IPS-20b (cell line): ENCODE measurements around the gene ZNF236.

ENCODE experiments used
- H3K27ac ChIP-seq: one replicate; pipeline ENCODE4 v1.5.1; 2013; ENCODE audit warnings: low read length
- H3K27me3 ChIP-seq: 2 replicates; pipeline ENCODE4 v1.6.1; 2013; ENCODE audit warnings: mild to moderate bottlenecking, low read length, inconsistent platforms; ENCODE audit not compliant: insufficient read depth
- H3K36me3 ChIP-seq: 2 replicates; pipeline ENCODE4 v1.6.1; 2013; ENCODE audit warnings: low read depth, mild to moderate bottlenecking, inconsistent platforms, low read length, moderate library complexity; ENCODE audit not compliant: insufficient read depth
- H3K4me1 ChIP-seq: 2 replicates; pipeline ENCODE4 v1.6.1; 2013; ENCODE audit warnings: mild to moderate bottlenecking, control low read depth, inconsistent platforms, low read length, moderate library complexity; ENCODE audit not compliant: insufficient read depth
- H3K4me3 ChIP-seq: 2 replicates; pipeline ENCODE4 v1.5.1; 2013; ENCODE audit warnings: mild to moderate bottlenecking, low read length, inconsistent platforms
- H3K9ac ChIP-seq: 2 replicates; pipeline ENCODE4 v1.6.1; 2013; ENCODE audit warnings: low read depth, mild to moderate bottlenecking, inconsistent platforms, low read length, moderate library complexity
- H3K9me3 ChIP-seq: 2 replicates; pipeline ENCODE4 v1.6.1; 2013; ENCODE audit warnings: mild to moderate bottlenecking, low read depth, low read length, inconsistent platforms; ENCODE audit not compliant: insufficient read depth

Gene ZNF236

DNA sequence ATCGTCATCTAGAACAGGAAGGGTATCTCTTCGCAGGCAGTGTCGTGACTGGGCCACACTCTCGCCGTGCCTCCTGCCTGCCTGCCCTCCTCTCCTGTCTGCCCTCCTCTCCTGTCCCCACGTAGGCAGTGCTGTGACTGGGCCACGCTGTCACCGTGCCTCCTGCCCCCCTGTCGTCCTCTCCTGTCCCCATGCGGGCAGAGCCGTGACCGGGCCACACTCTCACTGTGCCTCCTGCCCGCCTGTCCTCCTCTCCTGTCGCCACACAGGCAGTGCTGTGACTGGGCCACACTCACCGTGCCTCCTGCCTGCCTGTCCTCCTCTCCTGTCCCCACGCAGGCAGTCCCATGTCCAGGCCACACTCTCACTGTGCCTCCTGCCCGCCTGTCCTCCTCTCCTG lies 51.4 kb downstream of the ZNF236 start:
- H3K9ac ChIP-seq, result no peak overlapping the region
- no peak overlapping the region for H3K27ac ChIP-seq
- H3K4me1 ChIP-seq, result no peaks in the 10 kb centered on the region
- H3K27me3 ChIP-seq, result no peaks in the 10 kb centered on the region
- H3K9me3 ChIP-seq, result no peaks in the 10 kb centered on the region
- peaks cover 39% of the 10 kb centered on the region for H3K36me3 ChIP-seq
- H3K4me3 ChIP-seq, result no peak overlapping the region

- H3K4me1 ChIP-seq, result no peaks in the 10 kb centered on the region
- H3K27ac ChIP-seq, result no peak overlapping the region
- peaks cover 34% of the 10 kb centered on the region for H3K36me3 ChIP-seq
- H3K4me3 ChIP-seq, result no peak overlapping the region
- no peak overlapping the region for H3K9ac ChIP-seq
- no peaks in the 10 kb centered on the region for H3K27me3 ChIP-seq
- H3K9me3 ChIP-seq, result no peaks in the 10 kb centered on the region
Observed at GRCh38 chr18:76874642-76875389, 52.5 kb downstream of the ZNF236 start.

DNA sequence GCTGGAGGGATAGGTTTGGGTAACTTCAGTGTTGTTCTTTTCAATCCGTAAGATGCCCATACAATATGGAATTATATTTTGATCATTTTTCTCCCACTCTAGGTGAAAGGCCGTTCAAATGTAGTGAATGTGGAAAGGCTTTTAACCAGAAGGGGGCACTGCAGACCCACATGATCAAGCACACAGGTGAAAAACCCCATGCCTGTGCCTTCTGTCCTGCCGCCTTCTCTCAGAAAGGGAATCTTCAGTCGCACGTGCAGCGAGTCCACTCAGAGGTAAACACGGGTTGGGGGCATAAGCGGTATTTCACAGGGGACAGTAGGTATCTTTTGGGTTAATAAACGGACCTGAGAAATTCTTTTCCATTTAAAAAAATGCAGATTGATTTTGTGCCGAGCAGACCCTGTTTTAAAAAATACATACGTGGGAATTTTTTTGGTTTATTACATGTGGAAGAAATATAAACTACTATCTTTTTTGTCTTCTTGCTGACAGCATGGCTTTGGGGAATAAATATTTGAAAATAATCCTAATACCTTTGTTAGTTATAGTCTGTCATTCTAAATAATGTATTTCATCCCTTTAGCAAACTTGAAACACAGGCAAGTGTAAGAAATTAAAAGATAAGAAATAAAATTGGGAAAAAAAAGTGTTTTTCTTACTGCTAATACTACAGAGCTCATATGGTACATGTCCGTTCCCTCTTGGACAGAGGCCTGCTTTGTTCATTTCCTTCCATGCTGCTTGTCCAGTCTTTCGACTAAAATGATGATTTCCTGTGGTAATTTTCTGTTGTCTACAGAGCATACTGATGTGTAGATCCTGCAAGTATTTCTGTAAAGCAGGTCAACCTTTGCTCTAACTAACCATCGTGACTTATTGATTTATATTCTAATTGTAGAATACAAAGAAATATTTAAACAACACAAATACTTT lies 53.3 kb downstream of the ZNF236 start:
- peaks cover 38% of the 10 kb centered on the region for H3K36me3 ChIP-seq
- H3K27me3 ChIP-seq, result no peaks in the 10 kb centered on the region
- no peak overlapping the region for H3K9ac ChIP-seq
- no peak overlapping the region for H3K27ac ChIP-seq
- H3K4me3 ChIP-seq, result no peak overlapping the region
- H3K9me3 ChIP-seq, result no peaks in the 10 kb centered on the region
- no peaks in the 10 kb centered on the region for H3K4me1 ChIP-seq

DNA sequence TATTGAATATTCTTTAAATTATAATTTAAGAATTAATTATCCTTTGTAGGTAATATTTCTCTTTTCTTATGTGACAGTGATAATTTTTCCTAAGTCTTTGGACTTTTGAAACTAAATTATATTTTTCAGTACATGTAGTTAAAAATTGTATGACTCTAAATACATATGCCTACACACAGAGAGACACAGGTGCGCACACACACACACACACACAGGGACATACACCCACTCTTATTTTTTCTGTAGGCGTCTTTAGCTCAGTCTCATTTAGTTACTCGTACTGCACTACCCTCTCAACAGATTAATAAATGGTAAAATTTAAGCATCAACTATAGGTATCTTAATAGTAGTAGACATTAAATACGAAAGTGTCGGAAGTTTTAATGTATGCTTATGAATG lies 56.1 kb downstream of the ZNF236 start:
- H3K4me3 ChIP-seq, result no peak overlapping the region
- H3K9ac ChIP-seq, result no peak overlapping the region
- H3K27me3 ChIP-seq, result no peaks in the 10 kb centered on the region
- no peaks in the 10 kb centered on the region for H3K9me3 ChIP-seq
- H3K4me1 ChIP-seq, result no peaks in the 10 kb centered on the region
- H3K27ac ChIP-seq, result no peak overlapping the region
- H3K36me3 ChIP-seq, result peaks cover 47% of the 10 kb centered on the region

DNA sequence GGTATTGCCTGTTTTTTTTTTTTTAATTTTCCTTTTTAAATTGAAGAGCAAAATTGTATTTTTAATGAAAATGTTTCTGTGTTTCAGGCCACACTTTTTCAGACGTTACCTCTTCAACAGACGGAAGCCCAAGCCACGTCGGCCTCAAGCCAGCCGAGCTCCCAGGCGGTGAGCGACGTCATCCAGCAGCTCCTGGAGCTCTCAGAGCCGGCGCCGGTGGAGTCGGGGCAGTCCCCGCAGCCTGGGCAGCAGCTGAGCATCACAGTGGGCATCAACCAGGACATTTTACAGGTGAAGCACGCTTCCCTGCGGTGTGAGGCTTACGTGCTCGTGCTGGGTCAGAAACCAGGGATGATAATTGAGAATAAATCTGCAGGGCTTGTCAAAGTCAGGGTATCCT lies 57.7 kb downstream of the ZNF236 start:
- Histone ChIP-seq H3K36me3 (peaks cover 51% of the 10 kb centered on the region), H3K9ac (no peak overlapping the region), H3K4me1 (no peaks in the 10 kb centered on the region), H3K9me3 (no peaks in the 10 kb centered on the region), H3K4me3 (no peak overlapping the region), H3K27ac (no peak overlapping the region), H3K27me3 (no peaks in the 10 kb centered on the region)

- no peaks in the 10 kb centered on the region for H3K27me3 ChIP-seq
- peaks cover 56% of the 10 kb centered on the region for H3K36me3 ChIP-seq
- H3K4me3 ChIP-seq, result no peak overlapping the region
- no peaks in the 10 kb centered on the region for H3K4me1 ChIP-seq
- H3K9ac ChIP-seq, result no peak overlapping the region
- H3K27ac ChIP-seq, result no peak overlapping the region
- H3K9me3 ChIP-seq, result no peaks in the 10 kb centered on the region
Observed at GRCh38 chr18:76881744-76882143, 59.4 kb downstream of the ZNF236 start.

DNA sequence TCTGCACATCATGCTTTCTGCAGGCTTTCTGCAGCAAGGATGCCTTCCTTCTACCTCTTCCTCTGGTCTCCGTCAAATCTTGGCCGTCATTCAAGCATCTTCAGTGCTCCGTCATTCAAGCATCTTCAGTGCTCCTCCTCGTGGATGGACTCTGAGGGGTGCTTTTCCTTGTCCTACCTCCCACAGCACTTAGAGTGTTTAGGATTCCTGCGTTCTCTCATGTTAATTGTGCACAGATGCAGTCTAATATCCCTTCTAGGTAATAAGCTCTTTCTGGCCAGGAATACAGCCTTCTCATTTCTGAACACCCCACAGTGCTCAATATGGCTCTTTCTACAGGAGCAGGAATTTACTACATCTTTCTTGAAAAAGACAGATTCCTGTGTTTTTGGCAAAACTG lies 59.8 kb downstream of the ZNF236 start:
- no peak overlapping the region for H3K4me3 ChIP-seq
- no peak overlapping the region for H3K27ac ChIP-seq
- no peaks in the 10 kb centered on the region for H3K4me1 ChIP-seq
- no peak overlapping the region for H3K9ac ChIP-seq
- peaks cover 54% of the 10 kb centered on the region for H3K36me3 ChIP-seq
- no peaks in the 10 kb centered on the region for H3K27me3 ChIP-seq
- H3K9me3 ChIP-seq, result no peaks in the 10 kb centered on the region

GRCh38 chr18:76885001-76885400 lies 62.6 kb downstream of the ZNF236 start:
- Histone ChIP-seq H3K27ac (no peak overlapping the region), H3K27me3 (no peaks in the 10 kb centered on the region), H3K4me3 (no peak overlapping the region), H3K4me1 (no peaks in the 10 kb centered on the region), H3K9me3 (no peaks in the 10 kb centered on the region), H3K9ac (no peak overlapping the region), H3K36me3 (peaks cover 55% of the 10 kb centered on the region)

DNA sequence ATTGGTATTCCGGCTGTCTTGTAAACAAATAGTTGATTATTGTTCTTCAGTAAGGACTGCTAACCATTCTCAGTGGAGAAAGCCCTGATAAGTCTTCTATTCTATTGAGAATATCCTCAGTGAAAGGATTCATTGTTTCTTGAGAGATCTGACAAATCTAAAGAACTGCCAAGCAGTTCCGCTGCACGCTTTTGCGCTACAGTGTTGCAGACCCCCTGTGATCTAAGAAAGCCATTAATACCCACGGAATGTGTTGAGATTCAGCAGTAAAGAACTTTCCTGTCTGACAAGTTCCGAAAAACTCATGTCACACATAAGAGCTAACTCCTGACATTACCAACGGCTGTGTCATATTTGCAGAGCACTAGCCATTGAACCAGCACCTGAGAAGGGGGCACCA lies 63.8 kb downstream of the ZNF236 start:
- Histone ChIP-seq H3K27me3 (no peaks in the 10 kb centered on the region), H3K4me1 (no peaks in the 10 kb centered on the region), H3K27ac (no peak overlapping the region), H3K36me3 (peaks cover 44% of the 10 kb centered on the region), H3K9ac (no peak overlapping the region), H3K4me3 (no peak overlapping the region), H3K9me3 (no peaks in the 10 kb centered on the region)

DNA sequence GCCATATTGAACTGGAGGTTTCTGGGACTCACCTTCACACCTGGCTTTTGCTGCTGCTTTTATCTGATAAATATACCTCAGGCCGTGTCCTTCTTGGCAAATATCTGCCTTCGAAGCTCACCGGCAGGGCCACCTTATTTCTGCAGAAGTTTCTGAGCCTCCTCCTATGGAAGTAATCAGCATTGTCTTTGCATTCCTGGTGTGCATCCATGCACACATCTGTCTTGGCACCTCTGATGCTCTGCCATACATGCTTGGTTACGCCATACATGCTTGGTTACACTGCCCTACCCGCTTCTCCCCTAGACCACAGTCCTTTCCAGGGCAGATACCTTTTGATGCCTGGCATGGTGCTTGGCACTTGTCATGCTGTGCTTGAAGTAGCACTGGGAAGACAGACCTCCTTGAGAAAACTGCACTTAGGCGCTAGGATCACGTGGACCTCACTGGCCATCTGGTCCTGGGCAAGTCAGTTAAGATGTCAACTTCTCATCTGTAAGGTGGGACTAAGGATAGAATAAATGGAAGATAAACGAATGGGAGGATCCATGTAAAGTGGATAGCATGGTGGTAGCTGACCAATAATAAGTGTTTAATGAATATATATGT lies 66.8 kb downstream of the ZNF236 start:
- Histone ChIP-seq H3K36me3 (peaks cover 25% of the 10 kb centered on the region), H3K9me3 (no peaks in the 10 kb centered on the region), H3K27ac (no peak overlapping the region), H3K27me3 (no peaks in the 10 kb centered on the region), H3K4me3 (no peak overlapping the region), H3K9ac (no peak overlapping the region), H3K4me1 (no peaks in the 10 kb centered on the region)

DNA sequence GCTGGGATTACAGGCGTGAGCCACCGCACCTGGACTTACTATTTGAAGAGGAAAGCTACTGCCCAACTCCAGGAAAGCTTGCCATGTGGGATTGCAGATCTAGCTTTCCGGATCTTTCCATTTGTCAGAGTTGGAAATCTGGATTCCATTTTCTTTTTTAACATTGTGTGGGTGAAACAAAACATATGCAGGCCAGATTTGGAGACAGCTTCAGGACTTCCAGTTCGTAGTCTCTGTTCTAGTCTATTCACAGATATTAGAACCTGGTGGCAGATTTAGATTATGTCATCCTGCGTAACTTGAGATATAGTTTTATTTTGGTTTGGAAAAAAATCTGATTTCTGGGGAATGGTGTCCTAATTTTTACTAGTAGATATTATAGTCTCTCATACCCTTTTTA lies 70.5 kb downstream of the ZNF236 start:
- peaks cover 41% of the 10 kb centered on the region for H3K36me3 ChIP-seq
- no peak overlapping the region for H3K9ac ChIP-seq
- no peaks in the 10 kb centered on the region for H3K4me1 ChIP-seq
- no peak overlapping the region for H3K4me3 ChIP-seq
- H3K9me3 ChIP-seq, result peaks cover 14% of the 10 kb centered on the region
- no peak overlapping the region for H3K27ac ChIP-seq
- no peaks in the 10 kb centered on the region for H3K27me3 ChIP-seq
